T-helper 17 cell (primary cell): ENCODE data around the gene ENTPD2. TPM values are rescaled to one million over a fixed set of nuclear protein-coding genes. Genes with fewer than 3 reads are reported as not detected.

Source experiments
- ATAC-seq: fragments of 150-1000 bp; cut with Tn5 transposase; 2 replicates; pipeline ENCODE4 v1.10.0; 2021; ENCODE audit warnings: mild to moderate bottlenecking, moderate library complexity
- DNase-seq, 3 donors: peaks; one replicate each; pipeline versions ENCODE4 v3.0.0 to v3.0.0-alpha.2; 2020 to 2021
- H3K9me3 ChIP-seq: one replicate; pipeline ENCODE4 v1.7.0; 2013; ENCODE audit warnings: low read length, mild to moderate bottlenecking; ENCODE audit not compliant: control insufficient read depth, poor library complexity, severe bottlenecking
- H3K27ac Mint-ChIP-seq: one replicate; pipeline ENCODE4 v1.8.0; 2022; ENCODE audit warnings: mild to moderate bottlenecking, moderate library complexity, mixed read lengths
- H3K27me3 Mint-ChIP-seq: one replicate; pipeline ENCODE4 v1.8.0; 2022; ENCODE audit warnings: mixed read lengths
- H3K36me3 Mint-ChIP-seq: one replicate; pipeline ENCODE4 v1.8.0; 2022; ENCODE audit warnings: low read depth, mixed read lengths
- H3K4me1 Mint-ChIP-seq: one replicate; pipeline ENCODE4 v1.8.0; 2022; ENCODE audit warnings: mild to moderate bottlenecking, mixed read lengths
- H3K4me3 Mint-ChIP-seq: one replicate; pipeline ENCODE4 v1.8.0; 2022; ENCODE audit warnings: mild to moderate bottlenecking, moderate library complexity, mixed read lengths
- total RNA-seq, 4 donors: library from RNA in 2 of 4; stranded (reverse) in 2 of 4; gene quantifications; one replicate each; pipeline ENCODE4 v1.2.3 and lab custom pipeline; 2022 to 2026

The ENTPD2 gene
- total RNA-seq, 2 donors from 2014 or later = 0.20 TPM; not detected in 1

DNA sequence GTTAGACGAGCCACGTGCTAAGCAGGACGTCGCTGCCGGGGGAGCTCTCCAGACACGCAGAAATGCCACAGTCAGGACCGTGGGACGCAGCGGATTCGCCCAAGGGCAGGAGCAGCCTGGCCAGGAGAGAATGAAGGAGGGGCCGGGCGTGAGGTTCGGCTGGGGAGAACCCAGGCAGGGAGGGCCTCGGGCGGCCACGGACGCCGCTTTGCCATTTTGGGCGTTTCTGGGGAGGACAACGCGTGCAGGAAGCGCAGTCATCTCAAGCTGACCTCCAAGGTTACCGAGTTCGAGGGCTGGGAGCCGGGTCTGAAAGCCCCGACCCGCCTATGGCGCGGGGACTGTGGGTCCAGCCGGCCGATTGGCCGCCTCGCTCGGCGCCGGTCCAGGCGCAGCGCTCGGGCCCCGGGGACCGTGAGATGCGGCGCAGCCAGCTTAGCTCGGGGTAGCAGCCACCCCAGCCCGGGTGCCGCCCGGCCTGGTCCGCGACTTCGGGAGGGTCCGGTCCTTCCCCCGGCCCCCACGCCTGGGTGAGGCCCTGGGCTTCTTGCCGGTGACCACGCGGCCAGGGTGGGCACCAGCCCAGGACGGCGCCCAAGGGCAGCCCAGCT lies 32.2 kb upstream of the ENTPD2 start:
- H3K4me3 Mint-ChIP-seq = peak overlapping the region; percentile 95
- peak; percentile 0 for ATAC-seq
- no peak for DNase-seq

DNA sequence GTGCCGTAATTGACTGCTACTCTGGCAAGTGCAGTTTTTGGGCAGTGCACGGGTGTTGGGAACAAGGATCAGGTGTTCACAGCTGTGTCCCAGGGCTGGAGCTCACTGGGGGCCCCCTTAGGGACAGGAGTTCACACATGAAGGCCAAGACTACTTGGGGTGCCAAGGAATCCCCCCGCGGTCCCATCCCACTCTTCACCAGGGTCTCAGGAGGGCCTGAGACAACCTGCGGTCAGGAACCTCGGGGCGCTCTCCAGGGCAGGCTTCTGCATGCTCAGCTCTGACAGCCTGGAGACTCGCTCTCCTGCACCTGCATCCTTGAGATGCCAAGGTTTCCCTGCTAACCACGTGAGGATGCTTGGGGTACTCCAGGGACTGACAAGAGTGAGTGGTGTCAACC lies 30.7 kb upstream of the ENTPD2 start:
- ATAC-seq (no peak), DNase-seq (no peak)
- Mint-ChIP-seq H3K4me1 (peaks cover 19% of the 10 kb centered on the region), H3K27ac (no peak overlapping the region), H3K27me3 (no peaks in the 10 kb centered on the region), H3K4me3 (no peak overlapping the region), H3K36me3 (no peaks in the 10 kb centered on the region)
- H3K9me3 ChIP-seq = no peaks in the 10 kb centered on the region

More for the DNA sequence above, 32.2 kb upstream of the ENTPD2 start:
- H3K27ac Mint-ChIP-seq = peak overlapping the region; percentile 98
- H3K4me1 Mint-ChIP-seq = peaks cover 20% of the 10 kb centered on the region
- H3K36me3 Mint-ChIP-seq = no peaks in the 10 kb centered on the region
- no peaks in the 10 kb centered on the region for H3K9me3 ChIP-seq
- H3K27me3 Mint-ChIP-seq = no peaks in the 10 kb centered on the region

GRCh38 chr9:137083394-137084004 lies 29.6 kb upstream of the ENTPD2 start:
- H3K4me3 Mint-ChIP-seq = no peak overlapping the region
- H3K4me1 Mint-ChIP-seq = peaks cover 16% of the 10 kb centered on the region
- ATAC-seq (no peak), DNase-seq (no peak)
- no peaks in the 10 kb centered on the region for H3K9me3 ChIP-seq
- no peak overlapping the region for H3K27ac Mint-ChIP-seq
- no peaks in the 10 kb centered on the region for H3K36me3 Mint-ChIP-seq
- H3K27me3 Mint-ChIP-seq = no peaks in the 10 kb centered on the region

GRCh38 chr9:137082925-137083290 lies 29.0 kb upstream of the ENTPD2 start:
- ATAC-seq = no peak
- H3K36me3 Mint-ChIP-seq = no peaks in the 10 kb centered on the region
- H3K4me3 Mint-ChIP-seq = no peak overlapping the region
- H3K4me1 Mint-ChIP-seq = peaks cover 11% of the 10 kb centered on the region
- H3K27me3 Mint-ChIP-seq = no peaks in the 10 kb centered on the region
- no peak overlapping the region for H3K27ac Mint-ChIP-seq
- DNase-seq = no peak
- no peaks in the 10 kb centered on the region for H3K9me3 ChIP-seq

DNA sequence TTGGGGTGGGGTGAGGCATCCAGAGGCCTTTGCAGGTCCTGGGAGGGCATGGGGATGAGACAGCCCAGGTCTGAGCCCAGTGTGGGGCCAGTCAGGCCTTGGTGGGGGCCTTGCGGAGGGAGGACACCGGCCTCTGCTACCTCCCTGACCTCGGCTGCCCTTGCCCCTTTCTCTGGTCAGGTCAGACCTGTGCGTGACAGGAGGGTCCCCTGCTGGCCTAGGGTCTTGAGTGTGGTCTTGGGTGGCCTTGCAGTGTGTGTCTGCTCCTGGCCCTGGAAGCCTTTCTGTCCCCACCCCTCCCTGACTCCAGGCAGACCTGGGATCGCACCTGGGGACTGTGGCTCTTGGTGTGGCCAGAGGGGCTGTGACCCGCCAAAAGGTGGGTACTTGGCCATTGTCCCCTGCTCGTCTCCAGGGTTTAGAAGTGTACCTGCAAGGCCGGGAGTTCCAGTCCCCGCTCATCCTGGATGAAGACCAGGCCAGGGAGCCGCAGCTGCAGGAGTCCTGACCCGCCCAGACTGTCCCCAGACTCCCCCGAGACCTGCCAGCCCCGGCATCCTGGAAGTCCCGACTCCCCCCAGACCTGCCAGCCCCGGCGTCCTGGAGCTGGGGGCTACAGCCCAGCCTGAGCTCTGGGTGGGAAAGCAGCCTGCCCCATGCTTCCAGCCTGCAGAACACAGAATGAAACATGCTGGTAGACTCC lies 28.5 kb upstream of the ENTPD2 start:
- Mint-ChIP-seq H3K4me3 (no peak overlapping the region), H3K27me3 (no peaks in the 10 kb centered on the region), H3K36me3 (no peaks in the 10 kb centered on the region), H3K4me1 (peaks cover 6% of the 10 kb centered on the region), H3K27ac (no peak overlapping the region)
- DNase-seq (no peak), ATAC-seq (no peak)
- no peaks in the 10 kb centered on the region for H3K9me3 ChIP-seq

- Mint-ChIP-seq H3K27me3 (no peaks in the 10 kb centered on the region), H3K36me3 (no peaks in the 10 kb centered on the region), H3K27ac (no peak overlapping the region), H3K4me1 (peaks cover 2% of the 10 kb centered on the region), H3K4me3 (no peak overlapping the region)
- DNase-seq = no peak
- no peak for ATAC-seq
- H3K9me3 ChIP-seq = no peaks in the 10 kb centered on the region
These were observed 26.6 kb upstream of the ENTPD2 start for GRCh38 chr9:137080260-137081122.

DNA sequence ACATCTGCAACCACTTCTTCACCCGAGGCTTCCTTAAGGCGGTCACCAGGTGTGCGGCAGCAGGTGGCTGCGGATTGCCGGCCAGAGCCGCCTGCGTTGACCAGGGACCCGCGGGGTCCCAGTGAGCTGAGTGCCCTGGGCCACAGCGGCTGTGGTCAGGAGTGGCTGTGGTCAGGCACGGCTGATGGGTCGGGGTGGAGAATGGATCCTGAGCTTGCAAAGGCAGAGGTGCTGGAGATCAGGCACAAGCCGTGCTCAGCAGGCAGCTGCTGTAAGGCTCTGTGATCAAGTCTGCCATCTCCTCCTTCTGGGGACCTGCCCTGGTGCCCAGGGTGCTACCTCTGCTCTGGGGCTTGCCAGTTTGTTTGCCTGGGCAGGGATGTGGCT lies 25.5 kb upstream of the ENTPD2 start:
- DNase-seq (no peak), ATAC-seq (no peak)
- H3K27ac Mint-ChIP-seq = no peak overlapping the region
- no peaks in the 10 kb centered on the region for H3K27me3 Mint-ChIP-seq
- H3K4me3 Mint-ChIP-seq = no peak overlapping the region
- peaks cover 2% of the 10 kb centered on the region for H3K4me1 Mint-ChIP-seq
- H3K36me3 Mint-ChIP-seq = no peaks in the 10 kb centered on the region
- H3K9me3 ChIP-seq = no peaks in the 10 kb centered on the region

DNA sequence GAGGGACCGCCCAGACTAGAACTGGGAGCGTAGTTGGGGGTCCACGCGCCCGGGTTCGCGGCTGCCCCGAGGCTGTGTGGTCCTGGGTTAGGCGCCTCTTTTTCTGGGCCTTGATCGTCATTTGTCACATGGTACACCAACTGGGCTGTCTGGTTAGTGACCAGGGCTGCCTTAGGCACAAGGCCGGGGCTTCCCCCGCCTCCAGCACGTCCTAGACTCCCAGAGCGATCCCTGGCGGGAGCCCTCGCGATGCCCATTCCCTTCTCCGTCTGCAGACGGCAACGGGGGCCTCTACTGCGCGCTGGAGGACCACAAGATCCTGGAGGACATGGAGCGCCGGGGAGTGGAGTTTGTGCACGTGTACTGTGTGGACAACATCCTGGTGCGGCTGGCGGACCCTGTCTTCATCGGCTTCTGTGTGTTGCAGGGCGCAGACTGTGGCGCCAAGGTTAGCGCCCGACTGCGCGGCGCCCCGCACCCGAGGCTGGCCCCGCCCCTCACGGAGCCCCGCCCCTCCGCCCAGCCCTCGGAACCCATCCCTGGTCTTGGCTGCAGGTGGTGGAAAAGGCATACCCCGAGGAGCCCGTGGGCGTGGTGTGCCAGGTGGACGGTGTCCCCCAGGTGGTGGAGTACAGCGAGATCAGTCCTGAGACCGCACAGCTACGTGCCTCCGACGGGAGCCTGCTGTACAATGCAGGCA lies 25.0 kb upstream of the ENTPD2 start:
- no peaks in the 10 kb centered on the region for H3K9me3 ChIP-seq
- Mint-ChIP-seq H3K27ac (no peak overlapping the region), H3K4me1 (peaks cover under 1% of the 10 kb centered on the region), H3K36me3 (no peaks in the 10 kb centered on the region), H3K4me3 (peak overlapping the region; percentile 83), H3K27me3 (no peaks in the 10 kb centered on the region)
- no peak for DNase-seq
- ATAC-seq = no peak

DNA sequence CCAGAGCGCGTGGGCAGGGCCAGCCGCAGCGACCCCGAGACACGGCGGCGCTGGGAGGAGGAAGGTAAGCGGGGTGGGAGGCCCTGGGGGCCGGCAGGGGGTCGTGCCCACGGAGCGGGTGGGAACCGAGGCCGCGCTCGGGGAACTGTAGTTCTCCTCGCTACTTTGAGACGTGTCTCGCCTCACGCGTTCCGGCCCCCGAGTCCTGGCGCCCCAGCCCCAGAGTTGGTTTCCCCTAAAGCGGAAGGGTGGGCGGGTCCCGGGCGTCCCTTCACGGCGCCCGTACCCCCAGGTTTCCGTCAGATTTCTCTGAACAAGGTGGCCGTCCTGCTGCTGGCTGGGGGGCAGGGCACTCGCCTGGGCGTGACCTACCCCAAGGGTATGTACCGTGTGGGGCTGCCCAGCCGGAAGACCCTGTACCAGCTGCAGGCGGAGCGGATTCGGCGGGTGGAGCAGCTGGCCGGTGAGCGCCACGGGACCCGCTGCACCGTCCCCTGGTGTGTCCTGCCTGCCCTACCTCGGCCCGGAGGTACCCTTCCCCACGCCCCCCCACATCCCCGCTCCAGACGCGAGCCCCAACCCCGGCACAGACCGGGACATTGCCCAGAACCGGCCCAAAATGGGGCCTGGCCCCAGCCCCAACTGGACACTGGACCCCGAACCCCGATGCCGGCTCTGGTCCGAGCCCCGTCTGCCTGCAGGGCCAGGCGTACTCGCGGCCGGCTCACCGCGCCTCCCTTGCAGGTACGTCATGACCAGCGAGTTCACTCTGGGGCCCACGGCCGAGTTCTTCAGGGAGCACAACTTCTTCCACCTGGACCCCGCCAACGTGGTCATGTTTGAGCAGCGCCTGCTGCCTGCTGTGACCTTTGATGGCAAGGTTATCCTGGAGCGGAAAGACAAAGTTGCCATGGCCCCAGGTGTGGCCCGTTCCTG lies 24.2 kb upstream of the ENTPD2 start:
- H3K4me1 Mint-ChIP-seq = no peaks in the 10 kb centered on the region
- H3K27me3 Mint-ChIP-seq = no peaks in the 10 kb centered on the region
- DNase-seq = no peak
- H3K4me3 Mint-ChIP-seq = peak overlapping the region; percentile 83
- H3K27ac Mint-ChIP-seq = no peak overlapping the region
- ATAC-seq = peak; percentile 49
- no peaks in the 10 kb centered on the region for H3K9me3 ChIP-seq
- no peaks in the 10 kb centered on the region for H3K36me3 Mint-ChIP-seq

DNA sequence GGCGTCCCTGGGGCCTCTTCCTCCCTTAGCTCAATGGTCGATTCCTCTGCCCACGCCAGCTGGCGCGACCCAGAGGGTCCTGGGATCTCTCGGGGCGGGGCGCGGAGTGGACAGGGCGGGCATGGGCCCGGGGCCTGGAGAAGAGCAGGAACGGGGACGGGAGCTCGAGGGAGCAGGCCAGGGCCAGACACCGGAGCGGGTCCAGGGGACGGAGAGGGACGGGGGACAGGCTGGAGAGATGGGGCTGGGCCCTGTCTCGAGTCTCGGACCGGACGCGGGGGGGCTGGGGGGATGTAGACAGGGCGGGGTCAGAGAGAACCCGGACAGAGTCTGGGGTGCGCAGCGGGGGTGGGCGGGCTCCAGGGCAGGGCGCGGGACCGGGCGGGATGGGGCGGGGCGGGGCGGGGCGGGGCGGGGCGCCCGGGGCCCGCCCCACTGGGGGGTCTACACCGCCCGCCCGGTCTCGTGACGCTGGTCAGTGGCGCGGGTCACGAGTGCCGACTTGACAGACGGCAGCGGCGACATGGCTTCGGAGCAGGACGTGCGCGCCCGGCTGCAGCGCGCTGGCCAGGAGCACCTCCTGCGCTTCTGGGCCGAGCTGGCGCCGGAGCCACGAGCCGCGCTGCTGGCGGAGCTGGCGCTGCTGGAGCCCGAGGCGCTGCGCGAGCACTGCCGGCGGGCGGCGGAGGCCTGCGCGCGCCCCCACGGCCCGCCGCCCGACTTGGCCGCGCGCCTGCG lies 23.3 kb upstream of the ENTPD2 start, which contains the start of gene UAP1L1:
TSS of gene UAP1L1 (plus strand) at position 508 of the 738 bp plus-strand sequence. CDS start at position 524, 16 bp downstream.
- H3K27me3 Mint-ChIP-seq = no peaks in the 10 kb centered on the region
- no peaks in the 10 kb centered on the region for H3K4me1 Mint-ChIP-seq
- H3K4me3 Mint-ChIP-seq = peak within 1 kb of the TSS; percentile 83
- ATAC-seq (peak; percentile 80), DNase-seq (peak; percentile 32 to 56 (median 47))
- no peak within 1 kb of the TSS for H3K27ac Mint-ChIP-seq
- no peaks in the 10 kb centered on the region for H3K36me3 Mint-ChIP-seq
- no peaks in the 10 kb centered on the region for H3K9me3 ChIP-seq

DNA sequence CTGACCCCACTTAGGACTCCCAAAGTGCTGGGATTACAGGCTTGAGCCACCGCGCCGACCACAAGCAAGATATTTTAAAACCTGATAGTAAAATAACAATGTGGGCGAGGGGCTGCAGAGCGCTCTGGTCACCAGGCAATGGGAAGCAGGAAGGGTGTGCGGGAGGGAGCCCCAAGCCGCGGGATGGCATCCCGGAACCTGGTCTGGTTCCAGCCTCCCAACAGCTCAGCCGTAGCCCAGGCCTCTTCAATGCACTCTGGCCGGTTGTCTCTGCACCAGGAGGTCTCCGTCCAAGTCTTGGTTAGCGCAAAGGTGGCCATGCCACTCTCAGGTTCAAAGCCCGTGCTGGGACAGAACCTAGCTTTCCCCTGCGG lies 22.8 kb upstream of the ENTPD2 start:
- Mint-ChIP-seq H3K27me3 (no peaks in the 10 kb centered on the region), H3K4me3 (peak overlapping the region; percentile 69), H3K36me3 (no peaks in the 10 kb centered on the region), H3K27ac (no peak overlapping the region), H3K4me1 (no peaks in the 10 kb centered on the region)
- no peak for DNase-seq
- no peaks in the 10 kb centered on the region for H3K9me3 ChIP-seq
- no peak for ATAC-seq
